IPS-20b (cell line): ENCODE results near the gene ST3GAL4.

Experiments used
- H3K27ac ChIP-seq: one replicate; pipeline ENCODE4 v1.5.1; 2013; ENCODE audit warnings: low read length
- H3K27me3 ChIP-seq: 2 replicates; pipeline ENCODE4 v1.6.1; 2013; ENCODE audit warnings: mild to moderate bottlenecking, low read length, inconsistent platforms; ENCODE audit not compliant: insufficient read depth
- H3K36me3 ChIP-seq: 2 replicates; pipeline ENCODE4 v1.6.1; 2013; ENCODE audit warnings: low read depth, mild to moderate bottlenecking, inconsistent platforms, low read length, moderate library complexity; ENCODE audit not compliant: insufficient read depth
- H3K4me1 ChIP-seq: 2 replicates; pipeline ENCODE4 v1.6.1; 2013; ENCODE audit warnings: mild to moderate bottlenecking, control low read depth, inconsistent platforms, low read length, moderate library complexity; ENCODE audit not compliant: insufficient read depth
- H3K4me3 ChIP-seq: 2 replicates; pipeline ENCODE4 v1.5.1; 2013; ENCODE audit warnings: mild to moderate bottlenecking, low read length, inconsistent platforms
- H3K9ac ChIP-seq: 2 replicates; pipeline ENCODE4 v1.6.1; 2013; ENCODE audit warnings: low read depth, mild to moderate bottlenecking, inconsistent platforms, low read length, moderate library complexity
- H3K9me3 ChIP-seq: 2 replicates; pipeline ENCODE4 v1.6.1; 2013; ENCODE audit warnings: mild to moderate bottlenecking, low read depth, low read length, inconsistent platforms; ENCODE audit not compliant: insufficient read depth

Gene ST3GAL4

DNA sequence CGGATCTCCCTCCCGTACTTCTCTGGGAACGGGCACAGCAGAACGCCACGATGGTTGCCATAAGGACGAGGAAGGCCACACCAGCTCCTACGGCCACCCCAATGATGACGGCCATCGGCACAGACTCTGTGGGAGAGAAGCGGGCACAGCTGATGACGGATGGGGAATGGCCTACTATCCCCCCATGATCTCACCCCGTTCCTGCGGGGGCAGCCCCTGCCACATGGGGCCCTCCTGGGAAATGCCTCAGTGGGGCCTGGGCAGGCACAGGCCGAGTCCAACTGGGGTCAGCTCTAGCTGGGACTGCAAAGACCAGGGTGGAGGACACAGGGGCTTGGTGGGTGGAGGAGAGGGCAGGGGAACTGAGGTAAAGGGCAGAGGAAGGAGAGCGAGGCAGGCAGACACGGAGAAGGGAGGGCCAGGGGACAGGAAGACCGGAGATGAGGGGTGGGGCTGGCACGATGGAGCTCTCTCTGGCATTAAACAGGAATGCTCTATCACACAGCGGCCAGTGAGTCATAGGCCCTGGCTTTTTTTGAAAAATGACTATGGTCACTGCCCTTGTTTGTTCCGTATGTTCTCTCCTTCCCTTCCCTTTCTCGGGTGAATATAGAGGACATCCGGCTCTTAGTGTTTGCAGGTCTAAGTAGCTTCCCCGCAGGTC lies 76.0 kb downstream of the ST3GAL4 start:
- Histone ChIP-seq H3K4me1 (peaks cover 3% of the 10 kb centered on the region), H3K9me3 (no peaks in the 10 kb centered on the region), H3K9ac (no peak overlapping the region), H3K4me3 (no peak overlapping the region), H3K36me3 (no peaks in the 10 kb centered on the region), H3K27me3 (no peaks in the 10 kb centered on the region), H3K27ac (no peak overlapping the region)

DNA sequence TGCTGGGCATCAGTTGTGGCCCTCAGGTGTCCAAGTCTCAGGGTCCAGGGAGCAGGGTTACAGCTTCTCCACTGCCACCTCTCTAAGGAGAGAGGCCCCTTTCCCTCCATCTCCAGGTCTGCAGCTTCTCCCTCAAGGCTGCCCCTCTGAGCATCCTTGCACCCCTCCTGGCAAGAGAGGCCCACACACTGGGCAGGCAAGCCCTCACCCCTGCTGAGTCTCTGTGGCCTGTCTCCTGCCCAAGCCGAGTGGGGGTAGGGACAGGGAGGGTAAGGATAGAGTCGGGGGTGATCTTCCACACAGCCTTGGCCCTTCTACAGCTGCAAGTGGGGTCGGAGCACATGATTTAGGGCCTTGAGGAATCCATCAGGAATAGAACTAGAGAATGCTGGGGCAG lies 76.6 kb downstream of the ST3GAL4 start:
- Histone ChIP-seq H3K27ac (no peak overlapping the region), H3K9ac (no peak overlapping the region)

DNA sequence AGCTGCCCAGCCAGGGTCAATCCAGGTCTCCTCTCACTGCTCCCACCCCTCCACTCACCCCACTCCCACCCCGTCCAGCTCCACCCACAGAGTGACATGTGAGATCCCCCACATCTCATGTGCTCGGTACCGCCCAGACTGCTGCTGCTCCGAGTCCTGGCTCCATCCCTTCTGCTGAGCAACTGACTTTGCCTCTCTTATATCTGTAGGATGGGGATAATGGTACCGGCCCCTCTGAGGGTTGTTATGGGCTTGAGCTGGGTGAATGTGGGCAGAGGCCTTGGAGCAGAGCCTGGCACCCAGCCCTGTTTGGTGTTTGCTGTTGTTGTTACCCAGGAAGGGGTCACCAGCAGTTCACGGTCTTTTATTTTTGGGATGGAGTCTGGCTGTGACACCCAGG lies 77.0 kb downstream of the ST3GAL4 start:
- Histone ChIP-seq H3K36me3 (no peaks in the 10 kb centered on the region), H3K9ac (no peak overlapping the region), H3K9me3 (no peaks in the 10 kb centered on the region), H3K4me1 (peaks cover 3% of the 10 kb centered on the region), H3K27me3 (no peaks in the 10 kb centered on the region), H3K27ac (no peak overlapping the region), H3K4me3 (no peak overlapping the region)

More for the DNA sequence above, 76.6 kb downstream of the ST3GAL4 start:
- H3K36me3 ChIP-seq = no peaks in the 10 kb centered on the region
- H3K4me1 ChIP-seq = peaks cover 3% of the 10 kb centered on the region
- H3K4me3 ChIP-seq = no peak overlapping the region
- no peaks in the 10 kb centered on the region for H3K27me3 ChIP-seq
- no peaks in the 10 kb centered on the region for H3K9me3 ChIP-seq

DNA sequence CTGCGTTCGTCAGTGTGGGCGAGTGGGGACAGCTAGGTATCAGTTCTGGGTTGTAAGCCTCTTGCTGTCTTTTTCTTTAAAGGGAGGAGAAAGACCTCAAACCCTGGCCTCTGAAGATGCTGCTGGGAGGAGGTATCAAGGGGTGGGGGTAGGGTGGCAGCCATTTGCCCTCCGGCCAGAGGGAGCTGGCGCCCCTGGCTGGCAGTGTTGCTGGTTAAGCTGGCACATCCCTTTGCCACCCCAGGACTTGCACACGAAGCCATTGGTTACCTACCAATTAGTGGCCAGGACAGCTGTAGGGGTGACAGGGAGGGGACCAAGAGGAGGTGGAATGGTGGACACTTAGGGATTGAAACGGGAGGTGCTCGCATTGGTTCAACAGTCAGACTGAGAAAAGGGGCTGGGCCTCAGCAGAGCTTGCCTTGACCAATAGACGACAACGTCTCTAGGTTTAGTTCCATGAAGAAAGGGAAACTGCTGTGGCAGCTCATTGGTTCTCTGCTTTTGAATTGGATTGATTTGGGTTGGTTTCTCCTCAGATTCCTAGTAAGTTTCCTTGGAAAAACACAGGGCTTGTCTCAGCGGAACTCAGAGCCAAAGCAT lies 77.9 kb downstream of the ST3GAL4 start:
- Histone ChIP-seq H3K36me3 (no peaks in the 10 kb centered on the region), H3K9me3 (no peaks in the 10 kb centered on the region), H3K27ac (no peak overlapping the region), H3K9ac (no peak overlapping the region), H3K27me3 (no peaks in the 10 kb centered on the region), H3K4me3 (no peak overlapping the region), H3K4me1 (peaks cover 3% of the 10 kb centered on the region)

DNA sequence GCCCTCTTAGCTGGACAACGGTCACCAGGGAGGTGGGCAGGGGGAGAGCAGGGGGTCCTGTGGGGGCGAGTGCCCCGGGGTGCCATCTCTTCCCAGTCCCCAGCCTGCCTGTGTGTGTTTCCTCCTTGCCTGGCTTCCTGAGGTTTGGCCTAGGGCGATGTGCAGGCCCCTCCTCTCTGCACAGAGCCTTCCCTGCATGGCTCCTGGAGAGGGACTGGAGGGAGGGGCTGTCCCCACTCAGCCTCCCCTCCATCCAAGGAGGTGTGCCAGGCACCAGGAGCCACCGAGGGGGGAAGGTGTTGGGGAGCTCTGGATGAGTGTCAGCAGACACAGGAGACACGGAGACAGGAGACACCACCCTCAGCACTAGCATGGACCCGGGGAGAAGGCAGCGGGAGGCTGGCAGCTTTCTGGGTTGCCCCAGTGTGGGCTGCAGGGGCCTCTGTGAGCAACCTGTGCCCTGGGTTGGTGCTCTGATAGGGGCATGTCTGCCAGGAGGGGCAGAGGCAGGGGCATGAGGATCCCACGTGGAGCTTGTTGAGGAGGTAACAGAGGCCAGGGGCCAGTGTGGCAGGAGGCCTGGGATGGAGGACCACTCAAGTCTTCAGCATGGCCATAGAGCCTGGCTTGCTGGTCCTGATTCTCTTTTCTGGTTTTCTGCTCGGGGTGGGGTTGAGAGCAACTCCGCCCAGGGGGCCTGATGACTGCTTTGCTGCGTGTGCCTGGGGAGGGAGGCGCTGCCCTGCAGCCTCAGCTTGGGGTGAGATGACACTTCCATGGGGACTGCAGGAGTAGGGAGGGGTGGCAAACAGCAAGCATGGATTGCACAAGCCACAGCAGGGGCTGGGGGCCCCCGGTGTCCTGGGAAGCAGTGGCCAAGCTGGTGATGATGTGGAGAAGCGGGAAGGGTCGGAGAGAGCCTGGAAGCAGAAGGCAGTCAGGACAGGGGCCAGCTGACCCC lies 78.8 kb downstream of the ST3GAL4 start:
- Histone ChIP-seq H3K9ac (no peak overlapping the region), H3K27me3 (no peaks in the 10 kb centered on the region), H3K4me3 (no peak overlapping the region), H3K36me3 (no peaks in the 10 kb centered on the region), H3K4me1 (peaks cover 3% of the 10 kb centered on the region), H3K9me3 (no peaks in the 10 kb centered on the region), H3K27ac (no peak overlapping the region)

DNA sequence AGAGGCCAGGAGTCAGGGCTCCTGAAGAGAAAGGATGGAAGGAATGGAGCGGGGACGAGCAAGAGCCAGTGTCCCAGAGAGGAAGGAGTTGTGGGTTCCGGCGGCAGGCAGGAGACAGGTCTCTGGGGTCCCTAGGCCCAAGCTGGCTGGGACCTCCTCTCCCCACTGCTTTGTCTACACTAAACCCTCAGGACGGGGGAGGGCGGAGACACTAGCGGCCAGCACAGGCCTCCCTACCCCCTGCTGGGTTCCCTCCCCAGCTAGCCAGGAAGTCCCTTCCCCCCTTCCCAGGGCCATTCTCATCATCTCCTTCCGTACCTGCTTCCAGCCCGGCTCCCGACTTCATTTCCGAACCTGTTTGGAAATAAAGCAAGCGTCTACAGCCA lies 79.5 kb downstream of the ST3GAL4 start:
- H3K27me3 ChIP-seq = no peaks in the 10 kb centered on the region
- no peak overlapping the region for H3K27ac ChIP-seq
- no peaks in the 10 kb centered on the region for H3K9me3 ChIP-seq
- H3K4me3 ChIP-seq = no peak overlapping the region
- no peak overlapping the region for H3K9ac ChIP-seq
- H3K4me1 ChIP-seq = peaks cover 3% of the 10 kb centered on the region
- no peaks in the 10 kb centered on the region for H3K36me3 ChIP-seq

DNA sequence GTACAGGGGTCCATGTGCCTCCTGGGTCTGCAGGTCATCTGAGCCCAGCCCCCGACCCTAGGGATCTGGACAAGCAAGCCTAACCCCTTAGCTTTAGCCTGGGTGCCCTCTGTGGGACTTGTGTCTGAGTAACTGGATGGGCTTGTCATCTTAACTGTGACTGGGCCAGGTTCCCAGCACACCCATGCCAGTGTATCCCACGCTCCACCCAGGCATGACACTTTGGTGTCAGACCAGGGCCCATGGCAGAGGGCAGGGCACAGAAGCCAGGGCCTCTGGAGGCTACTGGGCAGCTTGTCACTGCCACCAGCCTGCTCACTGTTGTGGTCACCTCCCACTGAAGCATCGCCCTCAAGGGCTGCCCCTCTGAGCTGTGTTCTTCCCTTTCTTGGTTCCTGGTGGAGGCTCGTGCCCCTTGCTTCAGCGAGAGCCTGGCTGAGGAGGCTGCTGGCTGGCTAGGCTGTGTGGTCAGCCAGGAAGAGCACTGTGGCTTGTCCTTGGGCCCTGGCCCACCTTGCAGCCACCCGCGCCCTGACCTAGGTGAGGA lies 80.8 kb downstream of the ST3GAL4 start:
- H3K27me3 ChIP-seq = peaks cover 3% of the 10 kb centered on the region; the same call in 1 of the 2 replicates
- no peak overlapping the region for H3K9ac ChIP-seq
- H3K4me1 ChIP-seq = peaks cover 10% of the 10 kb centered on the region
- no peaks in the 10 kb centered on the region for H3K36me3 ChIP-seq
- no peak overlapping the region for H3K4me3 ChIP-seq
- H3K27ac ChIP-seq = no peak overlapping the region
- no peaks in the 10 kb centered on the region for H3K9me3 ChIP-seq

DNA sequence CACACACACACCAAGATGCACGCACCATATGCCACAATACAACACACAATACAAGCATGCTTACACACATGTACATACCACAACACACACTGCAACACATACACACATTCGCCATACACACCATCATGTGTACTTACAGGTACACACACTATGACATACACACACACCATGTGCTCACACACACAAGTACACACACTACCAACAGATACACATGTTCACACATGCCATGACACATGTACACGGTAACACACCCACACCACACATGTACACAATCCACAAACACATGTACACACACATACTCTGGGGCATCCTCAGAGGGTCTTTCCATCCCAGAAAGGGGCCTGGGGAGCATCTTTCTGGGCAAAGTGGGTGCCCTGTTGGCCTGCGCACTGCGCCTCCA lies 82.2 kb downstream of the ST3GAL4 start:
- Histone ChIP-seq H3K4me3 (no peak overlapping the region), H3K9ac (no peak overlapping the region), H3K27me3 (peaks cover 6% of the 10 kb centered on the region; the same call in 1 of the 2 replicates), H3K4me1 (peaks cover 15% of the 10 kb centered on the region), H3K27ac (no peak overlapping the region), H3K9me3 (no peaks in the 10 kb centered on the region), H3K36me3 (no peaks in the 10 kb centered on the region)

DNA sequence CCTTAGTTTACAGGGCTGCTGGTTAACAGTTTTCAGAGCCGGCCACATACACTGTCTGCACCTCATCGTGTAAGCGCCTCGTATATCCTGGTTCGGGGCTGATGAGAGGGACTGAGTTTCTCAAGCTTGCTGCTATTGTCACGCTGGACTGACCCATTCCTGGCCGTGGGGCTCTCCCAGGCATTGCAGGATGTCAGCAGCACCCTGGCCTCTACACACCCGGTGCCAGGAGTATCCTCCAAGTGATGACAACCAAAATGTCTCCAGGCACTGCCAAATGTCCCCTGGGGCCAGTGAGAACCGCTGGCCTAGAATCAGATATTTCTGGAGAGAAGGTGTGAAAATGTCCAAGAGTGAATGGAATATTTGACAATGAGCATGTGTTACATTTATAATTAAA lies 82.8 kb downstream of the ST3GAL4 start:
- no peak overlapping the region for H3K27ac ChIP-seq
- H3K9me3 ChIP-seq = no peaks in the 10 kb centered on the region
- H3K36me3 ChIP-seq = no peaks in the 10 kb centered on the region
- H3K4me3 ChIP-seq = no peak overlapping the region
- H3K9ac ChIP-seq = no peak overlapping the region
- H3K27me3 ChIP-seq = peaks cover 6% of the 10 kb centered on the region; the same call in 1 of the 2 replicates
- peaks cover 15% of the 10 kb centered on the region for H3K4me1 ChIP-seq

DNA sequence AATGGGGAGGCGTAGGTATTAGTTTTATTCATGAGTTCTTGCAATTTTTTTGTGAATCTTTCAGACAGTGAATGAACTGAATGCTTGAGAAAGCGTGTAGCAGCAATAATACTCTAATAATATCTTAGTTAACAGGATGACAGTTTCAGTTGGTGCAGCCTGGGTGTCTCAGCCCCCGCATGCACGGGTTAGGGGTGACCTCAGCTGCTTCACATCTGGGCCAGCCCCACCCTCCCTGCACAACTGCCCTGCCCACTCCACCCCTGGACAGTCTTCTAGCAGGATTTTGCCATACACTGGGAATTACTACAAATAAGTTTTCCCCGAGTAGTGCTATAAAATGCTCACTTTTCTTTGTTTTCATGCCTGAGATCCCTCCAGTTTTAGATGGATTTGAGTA lies 83.2 kb downstream of the ST3GAL4 start:
- no peak overlapping the region for H3K9ac ChIP-seq
- H3K9me3 ChIP-seq = no peaks in the 10 kb centered on the region
- no peaks in the 10 kb centered on the region for H3K36me3 ChIP-seq
- peaks cover 6% of the 10 kb centered on the region; the same call in 1 of the 2 replicates for H3K27me3 ChIP-seq
- H3K27ac ChIP-seq = no peak overlapping the region
- peaks cover 15% of the 10 kb centered on the region for H3K4me1 ChIP-seq
- H3K4me3 ChIP-seq = no peak overlapping the region

DNA sequence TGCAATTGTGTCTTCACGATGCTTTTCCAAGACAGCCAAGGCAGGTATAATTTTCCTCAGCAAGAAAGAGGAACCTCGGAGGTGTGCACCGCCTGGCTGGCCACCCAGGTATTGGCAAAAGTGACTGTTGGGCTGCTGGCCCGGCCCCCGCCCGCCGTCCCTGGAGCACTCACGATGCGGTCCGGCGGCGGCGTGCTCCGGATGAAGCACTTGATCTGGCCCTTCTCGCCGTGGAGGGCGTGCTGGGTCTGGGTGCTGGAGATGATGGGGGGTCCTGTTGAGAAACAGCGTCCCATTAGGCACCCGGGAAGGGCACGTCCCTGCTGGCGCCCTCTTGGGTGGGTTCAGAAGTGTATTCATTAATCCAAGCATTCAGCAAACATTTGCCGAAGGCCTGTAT lies 84.8 kb downstream of the ST3GAL4 start:
- H3K4me3 ChIP-seq = no peak overlapping the region
- no peaks in the 10 kb centered on the region for H3K9me3 ChIP-seq
- H3K27ac ChIP-seq = no peak overlapping the region
- H3K4me1 ChIP-seq = peaks cover 15% of the 10 kb centered on the region
- no peak overlapping the region for H3K9ac ChIP-seq
- H3K27me3 ChIP-seq = peaks cover 6% of the 10 kb centered on the region; the same call in 1 of the 2 replicates
- no peaks in the 10 kb centered on the region for H3K36me3 ChIP-seq
